ENCODE measurements around the gene ATP11A.
"Not testable (repeated sequence)": the region's sequence is repeated elsewhere in the genome, so short reads cannot be mapped to it uniquely, and the experiment has no call there.

- not testable (repeated sequence) for TF ChIP-seq CTCF, POLR2A, POLR2AphosphoS5 (IDR thresholded peaks at IDR 0.05)
Observed at GRCh38 chr13:112786810-112787209, 97.0 kb downstream of the ATP11A start.
